T-helper 2 cell treated with Interferon-gamma antibody and Interleukin-4, amounts not matched to agents 5 μg/mL and 100 μg/mL, for 36 hours (primary cell): Measurements from ENCODE around the gene HSD17B3.
A peak's percentile ranks its signal among the peaks of the same experiment; 100 is the strongest.
"Not testable (repeated sequence)": the region's sequence is repeated elsewhere in the genome, so short reads cannot be mapped to it uniquely, and the experiment has no call there.

Experiments
- DNase-seq: peaks from one replicate; pipeline ENCODE4 v3.0.0; 2021; ENCODE audit warnings: low spot score
- H3K27ac Mint-ChIP-seq: one replicate; pipeline ENCODE4 v1.8.0; 2021; ENCODE audit warnings: mild to moderate bottlenecking, mixed read lengths
- H3K27me3 Mint-ChIP-seq: one replicate; pipeline ENCODE4 v1.8.0; 2021; ENCODE audit warnings: low read depth, mixed read lengths
- H3K36me3 Mint-ChIP-seq: one replicate; pipeline ENCODE4 v1.8.0; 2021; ENCODE audit warnings: low read depth, mixed read lengths
- H3K4me1 Mint-ChIP-seq: one replicate; pipeline ENCODE4 v1.8.0; 2021; ENCODE audit warnings: low read depth, mixed read lengths
- H3K4me3 Mint-ChIP-seq: one replicate; pipeline ENCODE4 v1.8.0; 2022; ENCODE audit warnings: mild to moderate bottlenecking, moderate library complexity, mixed read lengths
- H3K9me3 Mint-ChIP-seq: one replicate; pipeline ENCODE4 v1.8.0; 2021; ENCODE audit warnings: mixed read lengths

Gene HSD17B3

GRCh38 chr9:96236854-96237550 lies 65.0 kb downstream of the HSD17B3 start:
- Mint-ChIP-seq H3K9me3 (no peaks in the 10 kb centered on the region), H3K27me3 (peaks cover 64% of the 10 kb centered on the region), H3K27ac (no peak overlapping the region), H3K36me3 (no peaks in the 10 kb centered on the region), H3K4me1 (peaks cover 10% of the 10 kb centered on the region), H3K4me3 (no peak overlapping the region)
- no peak for DNase-seq

- not testable (repeated sequence) for H3K4me3 Mint-ChIP-seq, DNase-seq, H3K4me1 Mint-ChIP-seq, H3K27ac Mint-ChIP-seq, H3K36me3 Mint-ChIP-seq, H3K9me3 Mint-ChIP-seq
- peaks cover 62% of the 10 kb centered on the region for H3K27me3 Mint-ChIP-seq
Observed at GRCh38 chr9:96236337-96236736, 65.6 kb downstream of the HSD17B3 start.

- H3K27ac Mint-ChIP-seq: no peak overlapping the region
- no peak overlapping the region for H3K4me3 Mint-ChIP-seq
- no peaks in the 10 kb centered on the region for H3K36me3 Mint-ChIP-seq
- no peaks in the 10 kb centered on the region for H3K4me1 Mint-ChIP-seq
- H3K9me3 Mint-ChIP-seq: peaks cover 6% of the 10 kb centered on the region
- peaks cover 40% of the 10 kb centered on the region for H3K27me3 Mint-ChIP-seq
- no peak for DNase-seq
Observed at GRCh38 chr9:96232539-96233241, 69.3 kb downstream of the HSD17B3 start.

GRCh38 chr9:96232164-96232538 lies 69.8 kb downstream of the HSD17B3 start:
- no peak overlapping the region for H3K4me3 Mint-ChIP-seq
- H3K4me1 Mint-ChIP-seq: no peaks in the 10 kb centered on the region
- H3K9me3 Mint-ChIP-seq: peaks cover 10% of the 10 kb centered on the region
- no peak for DNase-seq
- peaks cover 40% of the 10 kb centered on the region for H3K27me3 Mint-ChIP-seq
- H3K27ac Mint-ChIP-seq: no peak overlapping the region
- H3K36me3 Mint-ChIP-seq: no peaks in the 10 kb centered on the region

GRCh38 chr9:96230002-96230401 lies 72.0 kb downstream of the HSD17B3 start:
- Mint-ChIP-seq H3K4me3 (no peak overlapping the region), H3K27ac (no peak overlapping the region), H3K36me3 (no peaks in the 10 kb centered on the region), H3K27me3 (peaks cover 32% of the 10 kb centered on the region), H3K9me3 (peaks cover 10% of the 10 kb centered on the region), H3K4me1 (no peaks in the 10 kb centered on the region)
- DNase-seq: no peak

GRCh38 chr9:96222132-96222531 lies 79.8 kb downstream of the HSD17B3 start:
- H3K36me3 Mint-ChIP-seq: no peaks in the 10 kb centered on the region
- DNase-seq: no peak
- no peak overlapping the region for H3K4me3 Mint-ChIP-seq
- no peak overlapping the region for H3K27ac Mint-ChIP-seq
- peaks cover 10% of the 10 kb centered on the region for H3K4me1 Mint-ChIP-seq
- peaks cover 5% of the 10 kb centered on the region for H3K9me3 Mint-ChIP-seq
- peaks cover 37% of the 10 kb centered on the region for H3K27me3 Mint-ChIP-seq

GRCh38 chr9:96219900-96220257 lies 82.1 kb downstream of the HSD17B3 start:
- H3K27me3 Mint-ChIP-seq: peaks cover 45% of the 10 kb centered on the region
- peaks cover 5% of the 10 kb centered on the region for H3K9me3 Mint-ChIP-seq
- no peak for DNase-seq
- no peaks in the 10 kb centered on the region for H3K36me3 Mint-ChIP-seq
- H3K4me3 Mint-ChIP-seq: no peak overlapping the region
- no peak overlapping the region for H3K27ac Mint-ChIP-seq
- peaks cover 10% of the 10 kb centered on the region for H3K4me1 Mint-ChIP-seq

GRCh38 chr9:96219026-96219899 lies 82.7 kb downstream of the HSD17B3 start:
- Mint-ChIP-seq H3K36me3 (no peaks in the 10 kb centered on the region), H3K4me3 (no peak overlapping the region), H3K27ac (no peak overlapping the region), H3K4me1 (peaks cover 10% of the 10 kb centered on the region), H3K27me3 (peaks cover 46% of the 10 kb centered on the region), H3K9me3 (peaks cover 5% of the 10 kb centered on the region)
- no peak for DNase-seq

GRCh38 chr9:96217754-96218693 lies 84.0 kb downstream of the HSD17B3 start:
- H3K4me1 Mint-ChIP-seq: peaks cover 10% of the 10 kb centered on the region
- H3K36me3 Mint-ChIP-seq: no peaks in the 10 kb centered on the region
- DNase-seq: peak; percentile 74
- peak overlapping the region; percentile 84 for H3K4me3 Mint-ChIP-seq
- peaks cover 47% of the 10 kb centered on the region for H3K27me3 Mint-ChIP-seq
- no peaks in the 10 kb centered on the region for H3K9me3 Mint-ChIP-seq
- H3K27ac Mint-ChIP-seq: no peak overlapping the region

- peak overlapping the region; percentile 84 for H3K4me3 Mint-ChIP-seq
- no peak overlapping the region for H3K27ac Mint-ChIP-seq
- peaks cover 46% of the 10 kb centered on the region for H3K27me3 Mint-ChIP-seq
- no peaks in the 10 kb centered on the region for H3K36me3 Mint-ChIP-seq
- H3K9me3 Mint-ChIP-seq: no peaks in the 10 kb centered on the region
- H3K4me1 Mint-ChIP-seq: peaks cover 10% of the 10 kb centered on the region
- no peak for DNase-seq
Observed at GRCh38 chr9:96217294-96217707, 84.7 kb downstream of the HSD17B3 start.

GRCh38 chr9:96216583-96216982 lies 85.4 kb downstream of the HSD17B3 start:
- no peak overlapping the region for H3K4me3 Mint-ChIP-seq
- peaks cover 40% of the 10 kb centered on the region for H3K27me3 Mint-ChIP-seq
- no peaks in the 10 kb centered on the region for H3K36me3 Mint-ChIP-seq
- H3K4me1 Mint-ChIP-seq: peaks cover 10% of the 10 kb centered on the region
- no peak overlapping the region for H3K27ac Mint-ChIP-seq
- DNase-seq: no peak
- H3K9me3 Mint-ChIP-seq: no peaks in the 10 kb centered on the region

GRCh38 chr9:96215841-96216240 lies 86.1 kb downstream of the HSD17B3 start:
- Mint-ChIP-seq H3K27ac (no peak overlapping the region), H3K4me1 (peaks cover 10% of the 10 kb centered on the region), H3K4me3 (no peak overlapping the region), H3K36me3 (no peaks in the 10 kb centered on the region), H3K9me3 (no peaks in the 10 kb centered on the region), H3K27me3 (peaks cover 43% of the 10 kb centered on the region)
- DNase-seq: no peak

- no peak for DNase-seq
- Mint-ChIP-seq H3K27ac (no peak overlapping the region), H3K9me3 (no peaks in the 10 kb centered on the region), H3K27me3 (peaks cover 49% of the 10 kb centered on the region), H3K4me1 (peaks cover 10% of the 10 kb centered on the region), H3K4me3 (no peak overlapping the region), H3K36me3 (no peaks in the 10 kb centered on the region)
Observed at GRCh38 chr9:96214635-96215034, 87.3 kb downstream of the HSD17B3 start.
